Measurements from ENCODE around the gene CARMIL3.
"Not testable (repeated sequence)": the region's sequence is repeated elsewhere in the genome, so short reads cannot be mapped to it uniquely, and the experiment has no call there.

CARMIL3 gene

GRCh38 chr14:24040692-24041091, 11.1 kb upstream of the CARMIL3 start:
- TF ChIP-seq CTCF (IDR thresholded peaks at IDR 0.05; ENCODE audit: low read length) (no peak), EZH2 (IDR thresholded peaks at IDR 0.05; ENCODE audit: borderline replicate concordance, low read length) (no peak)
- Histone ChIP-seq H3K27me3 (ENCODE audit: insufficient read depth, low read length) (no peaks in the 10 kb centered on the region; the same call in 1 of the 2 replicates), H3K27ac (ENCODE audit: low read depth, low read length, poor library complexity, severe bottlenecking) (no peak overlapping the region), H3K4me3 (ENCODE audit: low read depth, low read length, poor library complexity, severe bottlenecking) (no peak overlapping the region), H3K36me3 (ENCODE audit: insufficient read depth, low read length) (no peaks in the 10 kb centered on the region), H3K9ac (ENCODE audit: low read length) (no peak overlapping the region), H3K9me3 (ENCODE audit: low read length) (no peaks in the 10 kb centered on the region), H4K20me1 (ENCODE audit: insufficient read depth, low read length) (no peaks in the 10 kb centered on the region), H3K4me1 (ENCODE audit: insufficient read depth, low read length, severe bottlenecking) (peaks cover 14% of the 10 kb centered on the region), H3F3A (ENCODE audit: insufficient read depth, low read length) (no peaks in the 10 kb centered on the region), H3K9me2 (ENCODE audit: low read depth, low read length) (no peaks in the 10 kb centered on the region), H3K4me2 (ENCODE audit: low read length) (no peak overlapping the region), H3K79me2 (ENCODE audit: insufficient read depth, low read length) (no peaks in the 10 kb centered on the region), H2AFZ (ENCODE audit: low read length) (no peak overlapping the region)

- no peak for TF ChIP-seq CTCF (IDR thresholded peaks at IDR 0.05; ENCODE audit: low read length)
- no peak for TF ChIP-seq EZH2 (IDR thresholded peaks at IDR 0.05; ENCODE audit: borderline replicate concordance, low read length)
Observed at GRCh38 chr14:24042746-24043145, 9.1 kb upstream of the CARMIL3 start.

GRCh38 chr14:24049002-24049401, 2.8 kb upstream of the CARMIL3 start:
- H3F3A ChIP-seq (ENCODE audit: insufficient read depth, low read length); H3K27me3 ChIP-seq (ENCODE audit: insufficient read depth, low read length); H2AFZ ChIP-seq (ENCODE audit: low read length); H3K9ac ChIP-seq (ENCODE audit: low read length); H3K36me3 ChIP-seq (ENCODE audit: insufficient read depth, low read length); H4K20me1 ChIP-seq (ENCODE audit: insufficient read depth, low read length); H3K9me2 ChIP-seq (ENCODE audit: low read depth, low read length); H3K4me3 ChIP-seq (ENCODE audit: low read depth, low read length, poor library complexity, severe bottlenecking); H3K4me2 ChIP-seq (ENCODE audit: low read length); H3K9me3 ChIP-seq (ENCODE audit: low read length); H3K27ac ChIP-seq (ENCODE audit: low read depth, low read length, poor library complexity, severe bottlenecking); H3K79me2 ChIP-seq (ENCODE audit: insufficient read depth, low read length): not testable (repeated sequence)
- H3K4me1 ChIP-seq (ENCODE audit: insufficient read depth, low read length, severe bottlenecking) = peaks cover 16% of the 10 kb centered on the region

More at GRCh38 chr14:24042746-24043145, 9.1 kb upstream of the CARMIL3 start:
- no peaks in the 10 kb centered on the region for H3K9me3 ChIP-seq (ENCODE audit: low read length)
- H2AFZ ChIP-seq (ENCODE audit: low read length) = no peak overlapping the region
- H3K36me3 ChIP-seq (ENCODE audit: insufficient read depth, low read length) = no peaks in the 10 kb centered on the region
- H3K27ac ChIP-seq (ENCODE audit: low read depth, low read length, poor library complexity, severe bottlenecking) = no peak overlapping the region
- H3K9ac ChIP-seq (ENCODE audit: low read length) = no peak overlapping the region
- H3K4me1 ChIP-seq (ENCODE audit: insufficient read depth, low read length, severe bottlenecking) = no peaks in the 10 kb centered on the region
- no peaks in the 10 kb centered on the region; the same call in 1 of the 2 replicates for H3K27me3 ChIP-seq (ENCODE audit: insufficient read depth, low read length)
- H4K20me1 ChIP-seq (ENCODE audit: insufficient read depth, low read length) = no peaks in the 10 kb centered on the region
- H3K4me2 ChIP-seq (ENCODE audit: low read length) = no peak overlapping the region
- no peak overlapping the region for H3K4me3 ChIP-seq (ENCODE audit: low read depth, low read length, poor library complexity, severe bottlenecking)
- H3F3A ChIP-seq (ENCODE audit: insufficient read depth, low read length) = no peaks in the 10 kb centered on the region
- no peaks in the 10 kb centered on the region for H3K9me2 ChIP-seq (ENCODE audit: low read depth, low read length)
- H3K79me2 ChIP-seq (ENCODE audit: insufficient read depth, low read length) = no peaks in the 10 kb centered on the region

GRCh38 chr14:24050753-24051152, 1.1 kb upstream of the CARMIL3 start:
- not testable (repeated sequence) for H3K9me3 ChIP-seq (ENCODE audit: low read length); H3K4me3 ChIP-seq (ENCODE audit: low read depth, low read length, poor library complexity, severe bottlenecking); H2AFZ ChIP-seq (ENCODE audit: low read length); H3K9ac ChIP-seq (ENCODE audit: low read length); H3K36me3 ChIP-seq (ENCODE audit: insufficient read depth, low read length); H3K27ac ChIP-seq (ENCODE audit: low read depth, low read length, poor library complexity, severe bottlenecking); H3K79me2 ChIP-seq (ENCODE audit: insufficient read depth, low read length); H3K4me2 ChIP-seq (ENCODE audit: low read length); H3K27me3 ChIP-seq (ENCODE audit: insufficient read depth, low read length); H3K9me2 ChIP-seq (ENCODE audit: low read depth, low read length); H4K20me1 ChIP-seq (ENCODE audit: insufficient read depth, low read length); H3F3A ChIP-seq (ENCODE audit: insufficient read depth, low read length)
- peaks cover 16% of the 10 kb centered on the region for H3K4me1 ChIP-seq (ENCODE audit: insufficient read depth, low read length, severe bottlenecking)
